ENCODE data around the gene TMEM207. TPM values are rescaled to one million over a fixed set of nuclear protein-coding genes. Genes with fewer than 3 reads are reported as not detected.

TMEM207 gene
- total RNA-seq, 2 donors from 2014 or later, result not detected

- H3K9me3 ChIP-seq, result no peaks in the 10 kb centered on the region
- DNase-seq (no peak), ATAC-seq (no peak)
- TF ChIP-seq POLR2A (IDR thresholded peaks at IDR 0.05) (no peak), CTCF (IDR thresholded peaks at IDR 0.05) (no peak)
- intact Hi-C loops (cut with DNase I), result no loop called here
- H3K36me3 ChIP-seq (replicated peaks in 1 of 2; ENCODE audit: insufficient read depth in 1 of 2, low read depth in 2 of 2), result no peaks in the 10 kb centered on the region
- H3K4me1 ChIP-seq, result peaks cover 9% of the 10 kb centered on the region
- H3K4me3 ChIP-seq, result no peak overlapping the region
- H3K27me3 ChIP-seq, result no peaks in the 10 kb centered on the region
- 70 to 77% methylated on average over 5 of the region's 5 CpGs for WGBS, 2 donors
- no peak overlapping the region for H3K27ac ChIP-seq
Observed at GRCh38 chr3:190495796-190496195, 46.1 kb upstream of the TMEM207 start.

DNA sequence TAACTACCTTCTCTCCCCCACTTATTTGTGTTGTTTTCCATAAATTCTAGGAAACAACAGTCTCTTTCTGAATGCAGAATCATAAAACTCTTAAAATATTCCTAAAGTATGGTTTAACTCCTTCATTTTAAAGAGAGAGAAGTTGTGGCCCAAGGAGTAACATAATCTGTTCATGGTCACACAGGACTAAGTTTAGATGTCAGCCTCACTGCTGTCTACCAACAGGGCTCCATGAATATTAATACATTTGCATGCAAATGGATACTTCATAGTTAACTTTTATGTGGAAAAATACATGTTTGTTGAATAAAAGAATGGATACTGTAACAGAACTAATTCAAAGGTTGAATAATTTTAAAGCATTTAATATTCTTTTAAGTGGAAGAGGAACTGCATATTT is 45.7 kb upstream of the TMEM207 start:
- TF ChIP-seq POLR2A (IDR thresholded peaks at IDR 0.05) (no peak), CTCF (IDR thresholded peaks at IDR 0.05) (no peak)
- H3K27ac ChIP-seq, result no peak overlapping the region
- H3K9me3 ChIP-seq, result no peaks in the 10 kb centered on the region
- no peaks in the 10 kb centered on the region for H3K36me3 ChIP-seq (replicated peaks in 1 of 2; ENCODE audit: insufficient read depth in 1 of 2, low read depth in 2 of 2)
- H3K4me3 ChIP-seq, result no peak overlapping the region
- peaks cover 9% of the 10 kb centered on the region for H3K4me1 ChIP-seq
- ATAC-seq (no peak), DNase-seq (no peak)
- intact Hi-C loops (cut with DNase I), result no loop called here
- no peaks in the 10 kb centered on the region for H3K27me3 ChIP-seq

GRCh38 chr3:190494907-190495306 is 45.2 kb upstream of the TMEM207 start:
- no peak for ATAC-seq
- intact Hi-C loops (cut with DNase I), result no loop called here

GRCh38 chr3:190492966-190493365 is 43.3 kb upstream of the TMEM207 start:
- H3K4me3 ChIP-seq, result no peak overlapping the region

More at GRCh38 chr3:190494907-190495306, 45.2 kb upstream of the TMEM207 start:
- H3K9me3 ChIP-seq, result no peaks in the 10 kb centered on the region
- TF ChIP-seq CTCF (IDR thresholded peaks at IDR 0.05) (no peak), POLR2A (IDR thresholded peaks at IDR 0.05) (no peak)
- H3K4me1 ChIP-seq, result peaks cover 9% of the 10 kb centered on the region
- H3K4me3 ChIP-seq, result no peak overlapping the region
- no peaks in the 10 kb centered on the region for H3K27me3 ChIP-seq
- H3K27ac ChIP-seq, result no peak overlapping the region
- H3K36me3 ChIP-seq (replicated peaks in 1 of 2; ENCODE audit: insufficient read depth in 1 of 2, low read depth in 2 of 2), result no peaks in the 10 kb centered on the region
- DNase-seq, result no peak

More at GRCh38 chr3:190492966-190493365, 43.3 kb upstream of the TMEM207 start:
- ATAC-seq (no peak), DNase-seq (no peak)
- Histone ChIP-seq H3K27me3 (no peaks in the 10 kb centered on the region), H3K4me1 (peaks cover 9% of the 10 kb centered on the region), H3K27ac (no peak overlapping the region), H3K36me3 (replicated peaks in 1 of 2; ENCODE audit: insufficient read depth in 1 of 2, low read depth in 2 of 2) (no peaks in the 10 kb centered on the region), H3K9me3 (no peaks in the 10 kb centered on the region)
- no peak for TF ChIP-seq CTCF (IDR thresholded peaks at IDR 0.05)
- intact Hi-C loops (cut with DNase I), result no loop called here
- 87 to 92% methylated on average over 4 of the region's 4 CpGs for WGBS, 2 donors
